Measurements from ENCODE around the gene TENM3.
A peak's percentile ranks its signal among the peaks of the same experiment; 100 is the strongest.

Gene TENM3

DNA sequence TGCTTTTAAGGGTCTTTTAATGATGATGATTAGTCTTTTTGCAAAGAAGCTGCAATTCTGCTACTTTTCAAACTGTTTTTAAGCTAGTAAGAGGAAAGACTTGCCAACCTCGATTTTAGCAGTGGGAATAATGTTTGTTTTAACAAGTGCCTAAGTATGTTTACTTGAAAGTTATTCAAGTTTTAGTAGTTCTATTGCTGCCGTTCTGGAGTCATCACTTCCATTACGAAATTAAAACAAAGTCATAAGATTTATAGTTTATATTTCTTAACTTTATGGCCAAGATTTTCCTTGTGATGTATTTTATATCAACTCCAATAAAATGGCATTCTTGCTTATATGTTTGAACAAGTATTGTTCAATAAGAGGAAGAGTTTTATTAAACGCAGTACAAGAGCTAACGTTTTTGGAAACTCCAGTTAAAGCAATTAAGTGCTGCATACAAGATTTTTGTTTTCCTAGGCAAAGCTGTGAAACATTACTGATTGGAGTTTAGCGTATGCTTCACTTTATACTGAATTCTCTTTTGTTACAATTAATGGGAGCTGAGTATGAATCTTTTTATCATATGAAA, 211.3 kb downstream of the TENM3 start:
- POLR2A ChIA-PET, result no interaction called here
- TF ChIP-seq CTCF (IDR thresholded peaks at IDR 0.05; ENCODE audit: control extremely low read depth, extremely low read depth, low read depth, missing control alignments), result no peak
- no peak for DNase-seq (ENCODE audit: extremely low spot score)
- CTCF ChIA-PET, result interaction anchor here (1.2 to 1.3 kb wide), 3 partner anchors 16 to 23 kb away, joined by 3 to 4 read pairs (median 3); no protein-coding TSS in a partner anchor

- POLR2A ChIA-PET, result no interaction called here
- CTCF ChIA-PET, result interaction anchor here (0.7 kb wide), 1 partner anchor 9 kb away, joined by 3 read pairs; no protein-coding TSS in a partner anchor
- no peak for DNase-seq (ENCODE audit: extremely low spot score)
- TF ChIP-seq CTCF (IDR thresholded peaks at IDR 0.05; ENCODE audit: control extremely low read depth, extremely low read depth, low read depth, missing control alignments), result no peak
Measured at GRCh38 chr4:182465114-182465513, 221.9 kb downstream of the TENM3 start.

DNA sequence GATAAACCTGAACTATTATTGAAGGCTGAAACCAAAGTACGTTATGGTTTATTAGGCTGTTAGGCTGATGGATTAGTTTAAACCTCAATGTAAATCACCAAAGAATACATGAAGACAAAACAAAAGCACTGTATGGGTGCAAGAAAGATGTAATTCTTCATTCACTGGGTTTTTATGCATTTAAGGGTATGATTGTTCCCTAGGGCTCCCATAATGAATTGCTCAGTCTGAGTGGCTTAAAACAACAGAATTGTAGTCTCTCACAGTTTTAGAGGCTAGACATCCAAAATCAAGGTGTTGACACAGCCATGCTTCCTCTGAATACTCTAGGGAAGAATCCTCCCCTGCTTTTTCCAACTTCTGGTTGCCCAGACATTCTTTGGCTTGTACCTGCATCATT, 222.8 kb downstream of the TENM3 start:
- DNase-seq (ENCODE audit: extremely low spot score), result no peak
- CTCF ChIA-PET, result no interaction called here
- TF ChIP-seq CTCF (IDR thresholded peaks at IDR 0.05; ENCODE audit: control extremely low read depth, extremely low read depth, low read depth, missing control alignments), result no peak
- POLR2A ChIA-PET, result no interaction called here

DNA sequence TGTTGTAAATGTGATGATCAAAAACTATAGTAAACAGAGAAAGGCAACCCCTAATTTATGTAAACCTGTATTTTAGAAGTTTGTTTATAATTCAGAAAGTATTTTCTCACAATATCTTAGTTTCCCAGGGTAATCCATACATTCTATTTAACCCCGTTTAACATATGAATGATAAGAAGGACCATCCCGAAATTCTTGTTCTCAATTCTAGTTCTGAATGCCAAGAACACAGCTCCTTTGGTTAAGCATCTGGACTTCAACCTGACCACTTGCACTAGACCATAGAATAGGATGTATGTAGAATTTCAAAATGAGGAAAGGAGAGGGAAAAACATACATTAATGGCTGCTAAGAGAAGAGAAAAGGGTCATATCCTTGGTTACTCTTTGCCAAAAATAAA, 227.0 kb downstream of the TENM3 start:
- ChIA-PET CTCF (interaction anchor here (1.1 kb wide), 2 partner anchors 10 to 15 kb away, joined by 3 read pairs; no protein-coding TSS in a partner anchor), POLR2A (no interaction called here)
- TF ChIP-seq CTCF (IDR thresholded peaks at IDR 0.05; ENCODE audit: control extremely low read depth, extremely low read depth, low read depth, missing control alignments), result no peak
- no peak for DNase-seq (ENCODE audit: extremely low spot score)

GRCh38 chr4:182475539-182475938, 232.3 kb downstream of the TENM3 start:
- TF ChIP-seq CTCF (IDR thresholded peaks at IDR 0.05; ENCODE audit: control extremely low read depth, extremely low read depth, low read depth, missing control alignments), result no peak
- ChIA-PET CTCF (interaction anchor here (1.0 to 1.6 kb wide), 4 partner anchors 11 to 449 kb away, joined by 3 to 5 read pairs (median 3); no protein-coding TSS in a partner anchor), POLR2A (no interaction called here)
- no peak for DNase-seq (ENCODE audit: extremely low spot score)

DNA sequence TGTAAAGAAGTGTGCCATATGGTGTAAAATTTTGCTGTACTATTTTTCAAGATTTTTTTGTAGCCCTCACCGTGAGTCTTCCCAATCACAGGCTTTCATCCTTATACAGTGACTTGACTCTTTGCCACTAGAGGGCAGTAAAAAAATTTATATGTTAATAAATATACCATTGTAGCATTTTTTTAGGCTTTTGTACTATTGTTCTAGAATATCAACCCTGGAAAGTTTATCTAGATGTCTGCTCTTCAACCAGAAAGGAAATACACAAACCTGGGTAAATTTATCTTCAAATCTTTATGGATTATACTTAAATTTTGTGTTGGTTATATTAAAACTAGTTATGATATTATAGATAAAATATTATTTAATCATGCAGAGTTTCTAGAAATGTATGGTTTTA, 235.3 kb downstream of the TENM3 start:
- peak; percentile 29 for TF ChIP-seq CTCF (IDR thresholded peaks at IDR 0.05; ENCODE audit: control extremely low read depth, extremely low read depth, low read depth, missing control alignments)
- DNase-seq (ENCODE audit: extremely low spot score), result peak; percentile 23
- CTCF ChIA-PET, result no interaction called here
- POLR2A ChIA-PET, result no interaction called here

Data from GM10248 (cell line).